ENCODE measurements around the gene TTC38.
"Not testable (repeated sequence)": the region's sequence is repeated elsewhere in the genome, so short reads cannot be mapped to it uniquely, and the experiment has no call there.

TTC38 gene

GRCh38 chr22:46260038-46260437 is 7.8 kb upstream of the TTC38 start:
- DNase-seq (ENCODE audit: low read depth in 1 of 2, low spot score in 1 of 2), result no peak
- H3K27me3 ChIP-seq (ENCODE audit: insufficient read depth, poor library complexity, severe bottlenecking), result no peaks in the 10 kb centered on the region
- no peak overlapping the region for H3K4me3 ChIP-seq (replicated peaks; ENCODE audit: insufficient read depth, low read length)
- TF ChIP-seq CTCF (IDR thresholded peaks at IDR 0.05; ENCODE audit: insufficient read depth, low read length) (no peak), POLR2AphosphoS5 (IDR thresholded peaks at IDR 0.05; ENCODE audit: low read depth) (no peak), SPI1 (IDR thresholded peaks at IDR 0.05; ENCODE audit: borderline replicate concordance, low read depth) (no peak)
- H3K27ac ChIP-seq (replicated peaks), result no peak overlapping the region

- no peak overlapping the region for H3K4me3 ChIP-seq (replicated peaks; ENCODE audit: insufficient read depth, low read length)
- H3K27ac ChIP-seq (replicated peaks), result no peak overlapping the region
- no peaks in the 10 kb centered on the region for H3K27me3 ChIP-seq (ENCODE audit: insufficient read depth, poor library complexity, severe bottlenecking)
- no peak for DNase-seq (ENCODE audit: low read depth in 1 of 2, low spot score in 1 of 2)
- no peak for TF ChIP-seq REST (IDR thresholded peaks at IDR 0.05; ENCODE audit: insufficient replicate concordance, low read depth)
- no peak for TF ChIP-seq SPI1 (IDR thresholded peaks at IDR 0.05; ENCODE audit: borderline replicate concordance, low read depth)
- TF ChIP-seq GABPA (IDR thresholded peaks at IDR 0.05; ENCODE audit: low read depth), result no peak
- no peak for TF ChIP-seq POLR2AphosphoS5 (IDR thresholded peaks at IDR 0.05; ENCODE audit: low read depth)
- TF ChIP-seq CTCF (IDR thresholded peaks at IDR 0.05; ENCODE audit: insufficient read depth, low read length), result no peak
These were observed 5.2 kb upstream of the TTC38 start for GRCh38 chr22:46262449-46263215.

- Histone ChIP-seq H3K27me3 (ENCODE audit: insufficient read depth, poor library complexity, severe bottlenecking) (no peaks in the 10 kb centered on the region), H3K4me3 (replicated peaks; ENCODE audit: insufficient read depth, low read length) (no peak within 1 kb of the TSS), H3K27ac (replicated peaks) (no peak within 1 kb of the TSS)
- no peak for DNase-seq (ENCODE audit: low read depth in 1 of 2, low spot score in 1 of 2)
- TF ChIP-seq POLR2AphosphoS5 (IDR thresholded peaks at IDR 0.05; ENCODE audit: low read depth), result no peak
- TF ChIP-seq REST (IDR thresholded peaks at IDR 0.05; ENCODE audit: insufficient replicate concordance, low read depth), result no peak
- no peak for TF ChIP-seq SPI1 (IDR thresholded peaks at IDR 0.05; ENCODE audit: borderline replicate concordance, low read depth)
- no peak for TF ChIP-seq GABPA (IDR thresholded peaks at IDR 0.05; ENCODE audit: low read depth)
- no peak for TF ChIP-seq CTCF (IDR thresholded peaks at IDR 0.05; ENCODE audit: insufficient read depth, low read length)
These were observed 4.6 kb upstream of the TTC38 start, which contains the start of gene PKDREJ for GRCh38 chr22:46263216-46263590. Gene PKDREJ (minus strand): TSS chr22:46263343. CDS start chr22:46263322, 21 bp downstream.

GRCh38 chr22:46264520-46264919 is 3.3 kb upstream of the TTC38 start:
- DNase-seq (ENCODE audit: low read depth in 1 of 2, low spot score in 1 of 2); H3K27ac ChIP-seq (replicated peaks); H3K27me3 ChIP-seq (ENCODE audit: insufficient read depth, poor library complexity, severe bottlenecking); H3K4me3 ChIP-seq (replicated peaks; ENCODE audit: insufficient read depth, low read length): not testable (repeated sequence)

GRCh38 chr22:46265627-46266026 is 2.2 kb upstream of the TTC38 start:
- not testable (repeated sequence) for H3K4me3 ChIP-seq (replicated peaks; ENCODE audit: insufficient read depth, low read length); H3K27me3 ChIP-seq (ENCODE audit: insufficient read depth, poor library complexity, severe bottlenecking); H3K27ac ChIP-seq (replicated peaks); DNase-seq (ENCODE audit: low read depth in 1 of 2, low spot score in 1 of 2)

All from HL-60 (cell line).